ENCODE results near the gene ABL1. TPM values are rescaled to one million over a fixed set of nuclear protein-coding genes. Genes with fewer than 3 reads are reported as not detected.
"Not testable (repeated sequence)": the region's sequence is repeated elsewhere in the genome, so short reads cannot be mapped to it uniquely, and the experiment has no call there.

The ABL1 gene
- total RNA-seq, 1 donor from 2014 or later, result 31.2 TPM

DNA sequence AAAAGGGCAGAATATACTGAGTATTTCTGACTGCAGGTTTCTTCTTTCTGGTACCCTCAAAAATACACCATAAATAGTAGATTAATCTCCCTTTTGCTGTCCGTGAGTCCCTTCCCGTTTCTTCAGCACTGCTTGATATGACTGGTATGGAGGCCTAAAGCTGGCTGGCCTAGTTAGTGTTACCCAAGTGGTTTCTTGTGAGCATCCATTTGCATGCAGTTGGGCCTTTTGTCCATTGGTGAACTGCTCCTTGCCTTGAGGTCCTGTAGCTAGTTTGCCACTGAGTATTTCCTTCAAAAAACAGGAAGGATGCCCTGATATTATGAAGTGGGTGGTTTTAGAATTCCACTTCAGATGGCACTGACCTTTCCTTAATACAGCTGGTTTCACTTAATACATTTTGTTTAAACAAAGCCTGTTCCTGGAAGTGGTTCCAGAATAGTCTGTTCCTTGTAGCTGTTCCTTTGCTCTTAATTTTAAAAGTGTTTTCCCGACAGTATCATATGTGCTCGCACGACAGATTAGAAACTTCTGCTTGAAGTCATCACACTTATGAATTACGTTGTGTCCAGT, 40.0 kb upstream of the ABL1 start:
- H3K4me3 ChIP-seq (ENCODE audit: low read depth, low read length), result no peak overlapping the region
- no peak for DNase-seq (ENCODE audit: low read depth)
- no peak for TF ChIP-seq CTCF (conservative IDR thresholded peaks at IDR 0.05; ENCODE audit: low read depth, low read length)

DNA sequence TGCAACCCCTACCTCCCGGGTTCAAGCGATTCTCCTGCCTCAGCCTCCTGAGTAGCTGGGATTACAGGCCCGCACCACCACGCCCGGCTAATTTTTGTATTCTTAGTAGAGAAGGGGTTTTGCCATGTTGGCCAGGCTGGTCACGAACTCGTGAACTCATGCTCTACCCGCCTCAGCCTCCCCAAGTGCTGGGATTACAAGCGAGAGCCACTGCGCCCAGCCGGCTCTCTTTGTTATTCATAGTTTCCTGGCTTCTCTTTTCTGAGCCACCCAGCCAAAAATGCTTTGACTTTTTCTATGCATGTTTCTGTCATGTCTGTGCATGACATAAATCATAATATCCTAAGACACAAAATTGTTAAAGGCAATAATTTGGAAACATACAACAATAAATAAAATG, 31.9 kb upstream of the ABL1 start:
- not testable (repeated sequence) for H3K4me3 ChIP-seq (ENCODE audit: low read depth, low read length); DNase-seq (ENCODE audit: low read depth)

GRCh38 chr9:130805510-130806326, 29.3 kb upstream of the ABL1 start:
- TF ChIP-seq CTCF (conservative IDR thresholded peaks at IDR 0.05; ENCODE audit: low read depth, low read length), result no peak
- DNase-seq (ENCODE audit: low read depth), result no peak

GRCh38 chr9:130806327-130806716, 28.7 kb upstream of the ABL1 start:
- no peak for DNase-seq (ENCODE audit: low read depth)
- TF ChIP-seq CTCF (conservative IDR thresholded peaks at IDR 0.05; ENCODE audit: low read depth, low read length), result no peak
- H3K4me3 ChIP-seq (ENCODE audit: low read depth, low read length), result no peak overlapping the region

More at GRCh38 chr9:130805510-130806326, 29.3 kb upstream of the ABL1 start:
- H3K4me3 ChIP-seq (ENCODE audit: low read depth, low read length), result no peak overlapping the region

DNA sequence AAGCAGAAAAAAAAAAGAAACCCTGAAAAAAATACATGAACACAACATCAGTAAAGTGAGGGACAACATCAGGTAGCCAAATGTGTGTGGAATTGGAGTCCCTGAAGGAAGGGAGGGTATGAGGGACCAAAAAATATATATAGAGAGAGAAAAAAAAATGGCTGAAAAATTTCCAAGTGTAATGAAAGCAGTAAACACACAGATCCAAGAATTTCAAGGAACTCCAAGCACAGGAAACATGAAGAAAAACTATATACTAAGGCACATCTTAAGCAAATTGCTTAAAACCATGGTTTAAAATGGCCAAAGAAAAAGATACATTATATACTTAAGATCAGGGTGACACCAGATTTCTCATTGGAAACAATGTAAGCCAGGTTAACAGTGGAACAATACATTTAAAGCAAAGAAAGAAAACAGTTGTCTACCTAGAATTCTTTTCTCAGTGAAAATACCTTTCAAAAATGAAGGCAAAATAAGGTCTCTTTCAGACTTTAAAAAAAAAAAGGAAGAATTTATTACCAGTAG, 24.4 kb upstream of the ABL1 start:
- H3K4me3 ChIP-seq (ENCODE audit: low read depth, low read length), result no peak overlapping the region
- DNase-seq (ENCODE audit: low read depth), result no peak
- TF ChIP-seq CTCF (conservative IDR thresholded peaks at IDR 0.05; ENCODE audit: low read depth, low read length), result no peak

- no peak overlapping the region for H3K4me3 ChIP-seq (ENCODE audit: low read depth, low read length)
- TF ChIP-seq CTCF (conservative IDR thresholded peaks at IDR 0.05; ENCODE audit: low read depth, low read length), result no peak
- DNase-seq (ENCODE audit: low read depth), result no peak
Measured at GRCh38 chr9:130815242-130815808, 19.7 kb upstream of the ABL1 start.

DNA sequence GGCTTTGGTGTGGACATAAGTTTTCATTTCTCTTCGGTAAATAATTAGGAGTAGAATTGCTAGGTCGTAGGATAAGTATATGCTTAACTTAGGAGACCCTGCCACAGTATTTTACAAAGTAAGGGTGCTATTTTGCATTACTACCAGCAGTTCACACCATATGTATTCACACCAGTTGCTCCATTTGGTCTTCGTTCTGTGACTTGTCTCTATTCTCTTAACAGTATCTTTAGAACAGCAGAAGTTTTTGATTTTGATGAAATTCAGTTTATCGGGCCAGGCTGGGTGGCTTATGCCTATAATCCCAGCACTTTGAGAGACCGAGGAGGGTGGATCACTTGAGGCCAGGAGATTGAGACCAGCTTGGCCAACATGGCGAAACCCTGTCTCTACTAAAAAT, 17.1 kb upstream of the ABL1 start:
- no peak overlapping the region for H3K4me3 ChIP-seq (ENCODE audit: low read depth, low read length)
- no peak for DNase-seq (ENCODE audit: low read depth)
- no peak for TF ChIP-seq CTCF (conservative IDR thresholded peaks at IDR 0.05; ENCODE audit: low read depth, low read length)
